Stimulated activated CD8-positive, alpha-beta memory T cell treated with anti-CD3 and anti-CD28 coated beads, Interleukin-12 subunit alpha, Interleukin-12 subunit beta, amount 100 ng/mL, for 24 hours (primary cell): ENCODE measurements around the gene RHOBTB3.

Experiments used
- DNase-seq: peaks from one replicate; pipeline ENCODE4 v3.0.0-alpha.2; 2020; ENCODE audit errors: extremely low read depth

RHOBTB3 gene

DNA sequence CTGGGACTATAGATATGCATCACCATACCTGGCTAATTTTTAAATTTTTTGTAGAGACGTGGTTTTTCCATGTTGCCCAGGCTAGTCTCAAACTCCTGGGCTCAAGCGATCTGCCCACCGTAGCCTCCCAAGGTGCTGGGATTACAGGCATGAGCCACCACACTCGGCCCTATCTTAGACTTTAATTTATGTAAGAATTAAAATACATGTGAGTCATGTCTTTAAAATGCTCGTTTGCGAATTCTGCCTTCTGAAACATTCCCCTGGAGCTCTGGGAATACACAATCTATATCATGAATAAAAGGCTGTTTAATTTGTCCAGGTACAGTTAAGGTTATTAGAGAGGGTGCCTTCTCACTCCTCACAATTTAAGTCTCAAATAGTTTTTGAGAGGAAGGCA, 32.8 kb downstream of the RHOBTB3 start:
- DNase-seq, result no peak

DNA sequence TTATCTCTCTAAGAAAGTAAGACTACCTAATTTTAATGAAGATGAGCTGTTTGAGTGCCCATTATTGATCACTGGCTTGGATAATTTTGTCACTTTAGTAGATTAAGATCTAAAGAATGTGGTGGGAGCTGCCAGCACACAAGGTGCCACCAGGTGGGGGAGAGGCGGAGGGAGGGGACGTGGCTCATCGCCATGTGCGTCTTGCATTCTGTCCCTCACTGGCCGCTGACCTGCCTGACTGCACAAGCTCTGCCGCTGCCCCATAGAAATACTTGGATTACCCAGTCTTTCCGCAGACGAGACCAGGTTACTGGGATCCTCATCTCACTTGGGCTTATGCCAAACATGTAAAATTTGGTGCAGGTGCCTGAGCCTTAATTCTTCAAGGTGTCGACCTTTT, 37.6 kb downstream of the RHOBTB3 start:
- no peak for DNase-seq

DNA sequence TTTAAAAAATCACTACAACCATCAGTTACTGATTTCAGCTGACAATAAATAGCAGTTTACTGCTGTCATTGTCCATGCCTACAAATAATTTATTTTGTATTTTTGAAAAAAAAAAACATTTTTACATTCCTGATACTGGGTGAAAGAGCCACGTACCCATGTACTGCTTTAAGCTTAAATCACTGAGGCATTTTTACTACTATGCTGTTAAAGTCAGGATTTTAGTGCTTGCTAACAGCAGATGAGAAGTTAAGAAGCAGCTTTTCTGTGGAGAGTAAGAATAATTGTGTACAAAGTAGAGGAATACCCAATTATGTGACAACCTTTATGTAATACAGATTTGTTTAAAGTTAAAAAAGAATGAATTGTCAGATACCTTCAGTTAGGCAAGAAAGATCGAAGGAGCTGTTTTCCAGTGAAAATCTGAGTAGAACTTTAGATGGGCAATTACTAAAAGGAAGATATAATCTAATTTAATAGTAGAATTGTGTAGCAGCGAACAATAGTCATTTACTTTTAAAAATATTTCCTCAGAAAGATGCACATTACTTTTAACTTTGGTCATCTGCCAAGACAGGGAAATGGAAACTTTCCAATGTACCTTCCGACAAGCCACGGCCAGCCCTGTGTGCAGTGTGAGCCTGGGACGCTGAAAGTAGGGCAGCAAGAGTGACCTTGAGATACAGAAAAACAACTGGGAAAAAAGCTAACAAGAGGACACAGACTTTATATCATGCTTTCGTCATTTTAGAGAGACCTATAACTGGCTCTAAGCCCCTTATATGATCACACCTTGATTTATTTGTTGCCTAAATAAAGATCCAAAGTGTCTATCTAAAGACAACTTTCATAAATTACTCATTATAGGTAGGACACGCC, 39.9 kb downstream of the RHOBTB3 start:
- no peak for DNase-seq

- DNase-seq, result no peak
Observed at GRCh38 chr5:95771892-95772291, 40.8 kb downstream of the RHOBTB3 start.

DNA sequence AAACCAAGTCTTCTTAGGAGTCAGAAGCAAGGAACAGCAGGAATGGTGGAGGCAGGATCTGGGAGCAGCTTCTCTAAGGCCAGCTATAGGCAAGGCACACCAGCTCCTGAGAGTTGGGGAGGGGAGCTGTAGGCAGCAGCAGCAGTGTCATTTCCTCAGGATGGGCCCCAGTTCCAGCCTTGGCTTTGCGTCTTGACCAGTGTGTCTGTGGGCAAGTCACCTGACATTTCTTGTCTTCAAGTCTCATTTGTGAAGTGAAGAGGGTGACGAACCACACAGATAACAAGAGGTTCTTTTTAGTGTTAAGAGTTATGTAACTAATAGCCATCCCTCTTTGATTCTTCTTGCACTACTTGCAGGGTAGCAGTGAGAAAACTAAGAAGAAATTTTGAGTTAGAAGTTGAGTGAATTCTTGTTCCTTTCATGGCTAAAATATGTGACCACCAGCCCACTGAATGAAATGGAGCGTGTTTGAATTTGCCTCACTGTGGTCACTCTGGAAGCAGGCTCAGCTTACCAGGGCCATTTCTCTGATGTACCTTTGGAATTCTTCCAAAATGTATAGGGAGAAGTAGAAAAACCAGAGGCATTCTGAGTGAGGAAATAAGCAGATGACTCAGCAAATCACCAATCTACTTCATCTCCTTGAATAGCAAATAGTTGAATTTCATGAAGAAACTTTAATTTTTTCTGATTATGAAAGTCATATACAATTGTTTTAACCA, 42.4 kb downstream of the RHOBTB3 start:
- no peak for DNase-seq

GRCh38 chr5:95777441-95777840, 46.3 kb downstream of the RHOBTB3 start:
- no peak for DNase-seq

GRCh38 chr5:95778713-95779436, 47.7 kb downstream of the RHOBTB3 start:
- DNase-seq, result no peak

GRCh38 chr5:95779611-95780010, 48.5 kb downstream of the RHOBTB3 start:
- DNase-seq, result no peak

GRCh38 chr5:95780597-95780996, 49.5 kb downstream of the RHOBTB3 start:
- no peak for DNase-seq

DNA sequence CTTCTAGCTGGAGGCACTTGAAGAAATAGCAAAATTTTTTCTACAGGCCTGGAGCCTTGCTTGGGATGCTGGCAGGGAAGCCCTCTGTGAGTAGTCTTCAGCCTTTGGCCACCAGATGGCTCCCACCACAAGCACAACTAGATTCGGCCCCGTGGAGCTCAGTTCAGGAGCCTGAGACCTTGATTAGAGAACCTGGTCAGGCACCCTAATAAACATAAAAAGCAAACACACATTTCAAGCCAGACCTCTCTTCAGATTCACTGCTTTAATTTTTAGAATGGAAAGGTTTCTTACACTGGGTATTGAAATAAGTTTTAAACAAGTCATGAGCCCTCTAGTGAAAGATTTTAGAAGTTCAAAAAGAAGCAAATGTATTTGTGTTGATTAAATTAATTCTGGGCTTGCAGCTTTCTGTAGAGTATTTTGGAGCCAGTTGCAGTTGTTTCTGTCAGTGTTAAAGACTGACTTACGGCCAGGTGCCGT, 50.0 kb downstream of the RHOBTB3 start:
- peak; percentile 19 for DNase-seq

- no peak for DNase-seq
Observed at GRCh38 chr5:95782181-95782580, 51.0 kb downstream of the RHOBTB3 start.

GRCh38 chr5:95783661-95784060, 52.5 kb downstream of the RHOBTB3 start:
- no peak for DNase-seq

DNA sequence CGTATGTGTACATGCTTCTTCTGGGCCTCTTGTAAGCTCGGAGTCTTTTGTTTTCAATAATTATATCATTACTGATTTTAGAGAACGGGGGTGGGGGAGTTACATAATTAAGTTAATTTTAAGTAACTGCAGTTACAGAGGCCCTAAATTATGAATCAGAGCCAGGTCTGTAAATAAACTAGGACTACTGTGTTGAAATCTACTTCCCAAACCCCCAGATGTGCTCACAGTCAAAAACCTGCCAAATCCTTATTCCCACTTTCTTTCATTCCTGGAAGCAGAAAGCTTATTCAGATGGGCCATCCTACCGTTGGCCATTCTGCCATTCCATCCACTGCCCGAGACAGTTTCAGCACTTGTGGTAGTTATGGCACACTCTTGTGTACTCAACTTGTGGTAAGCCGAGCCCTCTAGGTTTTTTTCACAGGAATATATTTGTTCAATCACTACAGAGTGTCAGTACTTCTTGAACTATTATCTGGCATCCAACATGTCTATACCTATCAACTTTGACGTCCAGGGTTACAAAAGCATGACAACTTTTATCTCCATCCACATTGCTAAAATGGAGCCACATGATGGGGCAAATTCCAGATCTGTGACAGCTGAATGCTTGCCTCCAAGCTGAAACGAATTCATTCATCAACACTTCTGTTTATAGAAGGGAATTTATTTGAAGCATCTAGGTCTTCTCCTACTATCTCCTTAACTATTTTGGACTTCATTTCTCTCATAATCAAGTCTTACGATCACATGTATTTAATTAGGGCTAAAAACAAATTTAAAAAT, 53.6 kb downstream of the RHOBTB3 start:
- no peak for DNase-seq

GRCh38 chr5:95786821-95787418, 55.8 kb downstream of the RHOBTB3 start:
- DNase-seq, result no peak

DNA sequence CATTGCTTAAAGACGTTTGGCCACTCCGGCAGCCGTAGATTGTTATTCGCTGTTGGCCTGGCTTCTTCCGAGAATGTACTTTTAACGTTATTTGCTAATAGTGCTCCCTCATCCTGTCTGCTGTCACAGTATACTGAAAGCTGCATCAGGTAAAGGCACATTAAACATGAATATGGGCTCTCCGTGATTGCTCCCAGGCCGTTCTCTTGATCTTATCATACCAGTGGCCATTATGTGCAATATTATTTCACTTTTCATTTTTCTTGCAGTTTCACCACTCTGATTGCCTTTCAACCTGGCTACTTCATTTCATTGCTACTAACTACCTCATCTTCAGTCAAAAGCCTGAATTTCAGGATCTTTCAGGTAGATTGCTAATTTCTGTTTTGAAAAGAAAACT, 57.4 kb downstream of the RHOBTB3 start:
- DNase-seq, result no peak

- no peak for DNase-seq
Observed at GRCh38 chr5:95791751-95792150, 60.6 kb downstream of the RHOBTB3 start.

DNA sequence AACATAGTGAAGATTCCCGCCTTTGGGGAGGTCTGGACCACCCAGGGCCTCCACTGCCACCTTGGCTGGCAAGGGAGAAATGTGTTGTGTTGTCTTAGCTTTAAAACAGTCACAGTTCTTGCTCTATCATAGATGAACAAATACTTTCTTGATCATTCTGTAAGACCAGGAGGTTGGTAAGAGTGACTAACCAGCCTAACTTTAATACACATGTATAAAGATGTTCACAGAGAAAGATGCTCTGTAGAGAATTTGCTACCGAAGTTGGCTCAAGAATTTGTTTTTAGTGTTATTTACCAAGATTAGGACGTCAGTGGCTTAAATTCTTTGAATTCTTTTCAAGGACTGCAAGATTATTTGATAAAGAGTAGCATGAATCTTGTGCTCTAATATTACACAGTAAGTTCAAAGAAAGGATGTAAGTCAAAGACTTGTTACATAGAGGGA, 63.0 kb downstream of the RHOBTB3 start:
- no peak for DNase-seq

- DNase-seq, result no peak
Observed at GRCh38 chr5:95797301-95797700, 66.2 kb downstream of the RHOBTB3 start.

GRCh38 chr5:95798048-95798447, 66.9 kb downstream of the RHOBTB3 start:
- DNase-seq, result no peak

DNA sequence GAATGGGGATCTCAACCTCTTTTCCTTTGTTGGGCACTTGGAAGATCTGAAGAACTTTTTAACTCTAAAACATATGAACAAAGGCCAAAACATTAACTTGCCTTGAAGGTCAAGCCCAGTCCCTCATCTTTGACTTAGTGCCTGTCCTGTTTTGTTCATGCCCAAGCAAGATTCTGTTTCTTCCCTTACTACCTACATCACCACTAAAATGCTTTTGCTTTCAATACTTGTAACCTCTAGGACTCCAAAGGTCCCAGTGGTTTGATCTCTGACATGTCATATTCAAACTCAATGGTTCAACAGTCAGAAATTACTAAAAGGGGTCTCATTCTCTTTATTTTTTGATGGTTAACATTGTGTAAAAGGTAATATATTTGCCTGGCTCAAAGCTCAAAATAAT, 67.4 kb downstream of the RHOBTB3 start:
- DNase-seq, result no peak
